NCI-H1092 treated with DMSO at 0.1 percent for 48 hours (cell line): ENCODE results near the gene GRIFIN.
A peak's percentile ranks its signal among the peaks of the same experiment; 100 is the strongest.

Experiments
- DNase-seq: peaks from one replicate; lab custom pipeline; 2025; lab: John Stamatoyannopoulos, UW

GRIFIN gene

DNA sequence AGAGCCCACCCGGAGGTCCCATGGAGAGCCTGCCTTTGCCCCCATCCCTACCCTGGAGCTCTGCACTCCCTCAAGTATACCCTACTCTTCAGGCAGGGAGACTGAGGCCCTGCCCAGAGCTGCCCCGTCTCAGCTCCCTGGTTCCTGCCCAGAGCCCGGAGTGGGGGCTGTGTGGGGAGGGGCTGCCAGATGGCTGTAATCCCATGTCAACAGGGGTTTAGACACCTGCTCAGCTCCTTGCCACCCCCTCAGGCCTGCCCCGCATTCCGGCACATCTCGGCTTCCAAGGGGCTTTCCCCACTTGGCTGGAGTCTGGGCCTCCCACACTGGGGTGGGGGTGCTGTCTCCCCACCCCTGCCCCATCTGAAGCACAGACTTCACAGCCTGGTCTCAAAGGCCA is 22.5 kb upstream of the GRIFIN start:
- DNase-seq, result no peak

- DNase-seq, result no peak
These were observed 21.5 kb upstream of the GRIFIN start for GRCh38 chr7:2497500-2498336.

GRCh38 chr7:2497065-2497464 is 20.9 kb upstream of the GRIFIN start:
- DNase-seq, result no peak

DNA sequence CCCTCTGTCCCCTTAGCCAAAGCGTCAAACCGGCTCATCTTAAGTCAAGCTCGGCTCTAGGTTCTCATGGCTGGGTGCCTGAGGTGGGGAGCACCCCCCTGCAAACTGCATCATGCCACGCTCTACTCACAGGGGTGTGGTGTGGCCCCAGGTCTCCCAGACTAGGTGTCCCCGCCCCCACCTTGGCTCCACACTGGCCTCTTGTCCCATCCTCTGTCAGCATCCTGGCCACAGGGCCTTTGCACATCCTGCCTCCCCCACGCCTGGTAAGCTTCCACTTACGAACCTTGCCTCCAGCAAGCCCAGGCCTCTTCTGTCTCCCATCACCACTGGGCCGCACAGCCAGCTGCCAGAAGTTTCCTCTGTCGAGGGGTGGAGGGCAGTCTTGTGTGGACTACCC is 20.2 kb upstream of the GRIFIN start:
- DNase-seq, result no peak

DNA sequence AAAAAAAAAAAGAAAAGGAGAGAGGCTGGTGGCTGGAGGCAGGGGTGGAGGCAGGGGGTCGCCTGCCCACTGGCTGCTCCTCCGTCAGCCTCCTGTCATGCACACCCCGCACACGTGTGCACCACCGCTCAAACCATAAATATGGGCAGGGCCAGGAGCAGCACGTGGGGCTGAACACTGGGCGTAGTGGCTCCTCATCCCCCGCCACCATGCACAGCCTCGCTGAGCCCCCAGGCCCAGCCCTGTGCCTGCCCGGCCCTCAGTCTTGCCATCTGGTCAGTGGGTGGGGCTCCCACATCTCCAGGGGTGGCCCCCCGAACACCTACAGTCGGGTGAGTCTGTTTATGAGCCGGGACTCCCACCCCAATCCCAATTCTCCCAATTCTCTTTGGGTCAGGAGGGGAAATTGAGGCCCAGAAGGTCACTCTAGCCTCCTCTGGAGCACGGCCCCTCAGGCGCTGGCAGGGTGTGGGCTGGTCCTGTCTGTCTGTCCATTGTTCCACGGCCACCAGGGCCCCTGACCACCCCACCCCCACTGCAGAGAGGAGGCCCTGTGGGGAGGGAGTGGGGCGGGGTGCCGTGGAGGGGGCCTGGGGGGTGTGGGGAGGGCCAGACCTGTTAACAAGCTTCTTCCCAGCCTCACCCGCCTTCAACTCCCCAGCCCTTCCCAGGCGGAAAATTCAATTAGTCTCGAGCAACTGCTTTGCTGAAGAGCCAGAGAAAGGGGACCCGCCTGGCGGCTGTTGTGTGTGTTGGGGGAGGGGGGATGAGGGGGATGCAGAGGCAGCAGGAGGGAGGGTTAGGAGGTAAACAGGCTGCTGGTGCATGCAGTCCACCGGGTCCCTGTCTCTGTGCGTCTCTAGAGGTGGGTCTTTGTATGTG is 19.5 kb upstream of the GRIFIN start:
- no peak for DNase-seq

- no peak for DNase-seq
These were observed 18.3 kb upstream of the GRIFIN start for GRCh38 chr7:2494191-2495130.

GRCh38 chr7:2493205-2494164 is 17.3 kb upstream of the GRIFIN start:
- no peak for DNase-seq

- no peak for DNase-seq
These were observed 15.8 kb upstream of the GRIFIN start for GRCh38 chr7:2492038-2492437.

GRCh38 chr7:2490181-2490651 is 14.0 kb upstream of the GRIFIN start:
- DNase-seq, result no peak

GRCh38 chr7:2488681-2489080 is 12.5 kb upstream of the GRIFIN start:
- no peak for DNase-seq

DNA sequence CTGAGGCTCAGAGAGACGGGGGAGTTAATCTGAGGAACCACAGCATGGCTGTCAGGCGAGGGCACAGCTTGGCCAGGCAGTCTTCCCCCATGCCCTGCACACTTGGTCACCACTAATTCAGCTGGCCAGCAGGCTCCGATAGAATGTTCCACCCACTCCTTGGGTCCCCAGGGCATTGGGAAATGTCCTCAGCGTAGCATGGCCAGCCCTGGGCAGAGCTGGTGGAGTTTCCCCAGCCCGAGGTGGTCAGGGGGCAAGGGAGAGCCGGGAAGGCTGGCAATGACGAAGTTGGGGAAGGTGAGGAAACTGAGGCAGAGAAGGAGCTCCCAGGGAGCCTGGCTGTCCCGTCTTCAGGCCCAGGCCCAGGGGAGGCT is 12.1 kb upstream of the GRIFIN start:
- no peak for DNase-seq

- DNase-seq, result no peak
These were observed 11.5 kb upstream of the GRIFIN start for GRCh38 chr7:2487586-2488271.

DNA sequence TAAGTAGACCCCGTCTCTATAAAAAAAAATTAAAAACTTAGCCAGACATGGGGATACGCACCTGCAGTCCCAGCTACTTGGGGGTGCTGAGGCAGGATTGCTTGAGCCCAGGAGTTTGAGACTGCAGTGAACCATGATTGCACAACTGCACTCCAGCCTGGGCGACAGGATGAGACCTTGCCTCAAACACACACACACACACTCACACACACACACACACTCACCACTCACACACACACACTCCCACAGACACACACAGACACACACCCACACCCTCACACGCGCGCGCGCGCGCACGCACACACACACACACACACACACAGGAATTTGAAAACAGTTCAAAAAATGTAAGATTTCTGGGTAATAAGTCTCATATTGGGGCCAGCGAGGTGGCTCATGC is 8.7 kb upstream of the GRIFIN start:
- no peak for DNase-seq

DNA sequence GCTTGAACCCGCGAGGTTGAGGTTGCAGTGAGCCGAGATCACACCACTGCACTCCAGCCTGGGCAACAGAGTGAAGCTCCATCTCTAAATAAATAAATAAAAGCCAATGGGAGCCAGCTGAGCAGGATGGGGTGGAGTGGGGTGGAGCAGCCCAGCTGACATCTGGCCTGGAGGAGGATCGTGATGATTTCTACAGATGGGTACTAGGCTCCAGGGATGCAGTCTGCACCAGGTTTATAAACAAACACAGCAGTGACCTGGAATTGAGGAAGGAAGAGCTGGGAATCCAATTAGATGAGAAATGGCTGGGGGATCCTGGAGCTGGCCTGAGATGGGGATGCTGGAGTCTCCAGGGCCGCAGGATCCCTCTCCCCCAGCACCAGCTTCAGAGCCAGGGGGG is 7.3 kb upstream of the GRIFIN start:
- no peak for DNase-seq

DNA sequence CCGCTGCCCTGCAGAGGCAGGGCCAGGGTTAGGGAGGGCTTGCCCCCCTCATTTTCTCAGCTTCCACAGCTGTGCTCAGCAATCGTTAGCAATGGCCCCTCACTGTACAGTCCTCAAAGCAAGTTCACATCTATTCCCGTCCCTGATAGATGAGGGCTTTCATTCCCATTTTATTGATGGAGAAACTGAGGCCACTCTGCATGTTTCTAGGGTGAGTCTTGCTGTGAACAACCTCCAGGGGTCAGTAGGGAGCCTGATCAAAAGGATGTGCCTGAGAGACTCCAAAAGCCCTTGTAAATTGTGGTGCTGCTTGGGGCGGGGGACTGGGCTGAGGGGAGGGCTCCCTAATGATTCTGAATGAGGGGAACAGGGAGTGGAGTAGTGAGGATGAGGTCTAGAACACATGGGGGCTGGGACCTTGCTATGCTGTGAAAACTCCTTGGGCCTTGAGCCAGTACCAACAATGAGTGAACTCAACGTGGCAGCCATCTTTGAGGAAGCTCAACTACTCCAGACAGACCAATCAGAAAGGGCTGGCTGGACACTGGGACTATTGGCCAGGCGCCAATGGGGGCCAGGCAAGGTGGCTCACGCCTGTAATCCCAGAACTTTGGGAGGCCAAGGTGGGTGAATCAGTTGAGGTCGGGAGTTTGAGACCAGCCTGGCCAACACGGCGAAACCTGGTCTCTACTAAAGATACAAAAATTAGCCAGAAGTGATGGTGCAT is 6.7 kb upstream of the GRIFIN start:
- no peak for DNase-seq

DNA sequence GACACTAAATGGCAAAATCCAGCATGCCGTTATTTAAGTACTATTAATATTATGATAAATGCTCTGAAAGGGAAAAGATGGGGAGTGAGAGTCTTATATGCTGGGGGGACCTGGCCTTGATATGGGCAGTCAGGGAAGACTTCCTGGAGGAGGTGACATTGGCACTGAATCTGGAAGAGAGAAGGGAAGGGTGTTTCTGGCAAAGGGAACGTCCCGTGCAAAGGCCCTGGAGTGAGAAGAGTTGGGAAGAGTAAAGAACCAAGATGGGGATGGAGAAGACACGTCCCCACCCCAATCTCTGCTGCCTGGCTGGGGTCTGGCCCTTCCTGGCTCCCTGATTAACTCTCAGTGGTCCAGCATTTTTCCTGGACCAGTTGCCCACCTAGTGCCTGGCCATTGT is 5.0 kb upstream of the GRIFIN start:
- no peak for DNase-seq

DNA sequence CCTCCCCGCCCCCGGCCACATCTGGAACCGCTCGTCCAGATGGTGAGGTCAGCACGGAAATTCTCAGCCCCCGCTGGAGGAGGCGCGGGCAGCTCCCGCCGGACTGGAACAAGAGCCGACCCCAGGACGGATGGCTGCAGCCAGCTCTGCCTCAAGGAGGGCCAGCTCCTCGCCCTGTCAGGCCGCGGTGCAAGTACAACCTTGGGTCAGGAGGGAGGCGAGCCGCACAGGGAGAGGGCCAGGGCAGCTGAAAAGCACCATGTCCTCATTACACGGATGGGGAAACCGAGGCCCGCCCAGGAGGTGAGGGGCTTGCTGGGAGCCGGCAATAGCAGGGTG is 3.8 kb upstream of the GRIFIN start:
- DNase-seq, result no peak

GRCh38 chr7:2479276-2480069 is 3.3 kb upstream of the GRIFIN start:
- no peak for DNase-seq

- peak; percentile 31 for DNase-seq
These were observed 2.6 kb upstream of the GRIFIN start for GRCh38 chr7:2478800-2479199.
